HepG2 (cell line): ENCODE measurements around the gene NXPH4. TPM values are rescaled to one million over a fixed set of nuclear protein-coding genes. Genes with fewer than 3 reads are reported as not detected.

ENCODE experiments used
- ATAC-seq: fragments of 200-7000 bp; cut with Tn5 transposase; 3 replicates; pipeline ENCODE4 v1.9.1; 2020; ENCODE audit warnings: mild to moderate bottlenecking, moderate library complexity
- BruUV-seq: library from RNA; stranded (reverse); fragments of 400-500 nt; replicated peaks from 2 replicates; lab custom pipeline; 2021; lab: Mats Ljungman, UMichigan
- CTCF ChIA-PET: fragments of 300-600 bp; formaldehyde crosslinking; extraction: SDS; loops from one replicate; lab custom pipeline; 2021; ENCODE audit warnings: low total read pairs, inconsistent platforms, low intra/inter-chr PET ratio; lab: Yijun Ruan, JAX
- POLR2A ChIA-PET: fragments of 350-600 bp; sonication (Branson Sonifier 250); formaldehyde crosslinking; loops from one replicate; lab custom pipeline; 2020; ENCODE audit warnings: antibody characterized with exemption, inconsistent platforms; lab: Yijun Ruan, JAX
- DNase-seq: peaks from one replicate; pipeline ENCODE4 v3.0.0-alpha.2; 2015; ENCODE audit warnings: low spot score
- FAIRE-seq: peaks from 3 replicates; lab custom pipeline; 2011; peaks lifted over from hg19 to GRCh38; lab: Jason Lieb, UNC
- H2AFZ ChIP-seq: one replicate; pipeline ENCODE4 v1.6.1; 2011; ENCODE audit warnings: low read length, inconsistent platforms
- H3K27ac ChIP-seq: fragments of 300-600 bp; 3 replicates; pipeline ENCODE4 v1.8.0; 2011; ENCODE audit warnings: mixed run types, mild to moderate bottlenecking, mixed read lengths, low read length, inconsistent platforms; ENCODE audit not compliant: insufficient read depth; ENCODE audit errors: extremely low read length
- H3K27me3 ChIP-seq, 2 experiments: fragments of 200-600 bp in 1 of 2; 2 replicates in 1 of 2; 3 replicates in 1 of 2; pipeline versions ENCODE4 v1.6.0 to v1.8.0; 2011; ENCODE audit warnings: low read length in 2 of 2, mild to moderate bottlenecking in 2 of 2, moderate library complexity in 2 of 2, inconsistent platforms in 1 of 2; ENCODE audit not compliant: insufficient read depth in 2 of 2, control insufficient read depth in 1 of 2
- H3K36me3 ChIP-seq, 2 experiments: fragments of 200-600 bp in 1 of 2; replicated peaks in 1 of 2; 2 replicates in 1 of 2; 3 replicates in 1 of 2; pipeline versions ENCODE4 v1.5.1 to v1.8.0; 2011; ENCODE audit warnings: low read length in 2 of 2, inconsistent platforms in 1 of 2; ENCODE audit not compliant: insufficient read depth in 2 of 2, control insufficient read depth in 1 of 2
- H3K4me1 ChIP-seq: 2 replicates; pipeline ENCODE4 v1.5.1; 2012; ENCODE audit warnings: low read length, inconsistent platforms; ENCODE audit not compliant: insufficient read depth
- H3K4me2 ChIP-seq: 2 replicates; pipeline ENCODE4 v1.6.0; 2011; ENCODE audit warnings: low read depth, low read length, inconsistent platforms
- H3K4me3 ChIP-seq, 3 experiments: fragments of 200-600 bp in 1 of 3; sonication (generic), shearing (Covaris generic) in 1 of 3; replicated peaks in 1 of 3; 2 replicates each; pipeline ENCODE4 v1.5.1; 2011 to 2016; ENCODE audit warnings: low read length in 3 of 3, inconsistent platforms in 2 of 3, low read depth in 2 of 3, mild to moderate bottlenecking in 2 of 3, control low read depth in 1 of 3, mixed read lengths in 1 of 3; ENCODE audit not compliant: insufficient read depth in 1 of 3
- H3K79me2 ChIP-seq: one replicate; pipeline ENCODE4 v1.6.1; 2011; ENCODE audit warnings: low read length, inconsistent platforms; ENCODE audit not compliant: insufficient read depth
- H3K9ac ChIP-seq: 2 replicates; pipeline ENCODE4 v1.6.0; 2011; ENCODE audit warnings: mild to moderate bottlenecking, low read depth, low read length, inconsistent platforms; ENCODE audit not compliant: insufficient read depth
- H3K9me3 ChIP-seq: 2 replicates; pipeline ENCODE4 v1.5.1; 2012; ENCODE audit warnings: mild to moderate bottlenecking, low read length
- H4K20me1 ChIP-seq: 2 replicates; pipeline ENCODE4 v1.6.0; 2011; ENCODE audit warnings: inconsistent platforms, mild to moderate bottlenecking, low read length, moderate library complexity; ENCODE audit not compliant: insufficient read depth
- HIVEP1 ChIP-seq: sonication (generic); formaldehyde crosslinking; IDR thresholded peaks from 2 replicates; pipeline ENCODE4 v1.4.0; 2020; ENCODE audit warnings: mild to moderate bottlenecking, missing genetic modification reagents
- HNRNPL ChIP-seq: fragments of 200-400 bp; formaldehyde crosslinking; IDR thresholded peaks from 2 replicates; pipeline ENCODE4 v1.6.1; 2017; ENCODE audit warnings: mild to moderate bottlenecking, low read depth, low read length
- MXD4 ChIP-seq: IDR thresholded peaks from 2 replicates; pipeline ENCODE4 v1.6.1; 2016; ENCODE audit warnings: mild to moderate bottlenecking, missing biosample characterization, missing genetic modification reagents
- NONO ChIP-seq, 2 experiments: fragments of 450-650 bp in 1 of 2; sonication (generic) in 1 of 2; formaldehyde crosslinking in 1 of 2; IDR thresholded peaks in 1 of 2; conservative IDR thresholded peaks in 1 of 2; 2 replicates each; pipeline versions ENCODE4 v1.6.1 to v1.8.0; 2017 to 2022; ENCODE audit warnings: mild to moderate bottlenecking in 1 of 2, missing genetic modification reagents in 1 of 2, moderate library complexity in 1 of 2
- PTBP1 ChIP-seq: fragments of 200-400 bp; formaldehyde crosslinking; IDR thresholded peaks from 2 replicates; pipeline ENCODE4 v1.6.1; 2018; ENCODE audit warnings: low read length, low read depth; ENCODE audit not compliant: poor library complexity, severe bottlenecking
- TAF1 ChIP-seq: sonication (generic); formaldehyde crosslinking; IDR thresholded peaks from 2 replicates; pipeline ENCODE4 v1.4.0; 2020; ENCODE audit warnings: missing genetic modification reagents
- ZC3H13 ChIP-seq: sonication (generic); formaldehyde crosslinking; IDR thresholded peaks from 2 replicates; pipeline ENCODE4 v1.8.1; 2023; ENCODE audit warnings: mild to moderate bottlenecking, missing genetic modification reagents, moderate library complexity
- ZEB1 ChIP-seq: IDR thresholded peaks from 2 replicates; pipeline ENCODE4 v1.6.1; 2012; ENCODE audit warnings: mild to moderate bottlenecking, low read depth, inconsistent platforms; ENCODE audit not compliant: insufficient replicate concordance
- ZNF232 ChIP-seq: sonication (generic); formaldehyde crosslinking; IDR thresholded peaks from 2 replicates; pipeline ENCODE4 v1.4.0; 2020; ENCODE audit warnings: missing genetic modification reagents, borderline replicate concordance
- ZNF468 ChIP-seq: sonication (generic); formaldehyde crosslinking; IDR thresholded peaks from 2 replicates; pipeline ENCODE4 v1.8.0; 2022; ENCODE audit warnings: mild to moderate bottlenecking, moderate library complexity, missing genetic modification reagents
- ZNF547 ChIP-seq: sonication (generic); formaldehyde crosslinking; IDR thresholded peaks from 2 replicates; pipeline ENCODE4 v1.5.1; 2020; ENCODE audit warnings: mild to moderate bottlenecking, missing genetic modification reagents
- ZNF550 ChIP-seq: sonication (generic); formaldehyde crosslinking; IDR thresholded peaks from 2 replicates; pipeline ENCODE4 v1.4.0; 2020; ENCODE audit warnings: mild to moderate bottlenecking, missing genetic modification reagents, borderline replicate concordance
- ZNF713 ChIP-seq: sonication (generic); formaldehyde crosslinking; IDR thresholded peaks from 2 replicates; pipeline ENCODE4 v1.4.0; 2020; ENCODE audit warnings: mild to moderate bottlenecking, missing genetic modification reagents
- WGBS: methylation state at CpG from one replicate; pipeline ENCODE4 v1.1.6; 2017; ENCODE audit warnings: low lambda C conversion rate; 5-methylcytosine and 5-hydroxymethylcytosine counted together
- in situ Hi-C: cut with HindIII; loops from 2 replicates; pipeline ENCODE4 v1.10.0; 2017; ENCODE audit warnings: low pct_unique_long_range_greater_than_20kb; ENCODE audit not compliant: extremely low pct_ligation_motif_present
- intact Hi-C: fragments of 100-400 bp; cut with micrococcal nuclease; formaldehyde crosslinking; loops from one replicate; pipeline ENCODE4 v1.10.0; 2022; ENCODE audit not compliant: unreplicated experiment
- polyA plus RNA-seq, 8 experiments: library from polyadenylated mRNA; depleted of rRNA in 3 of 8; stranded (reverse) in 7 of 8; unstranded in 1 of 8; fragments of >200 nt; fragmentation: Illumina TruSeq in 4 of 8; extraction: Trizol in 4 of 8; gene quantifications; 2 replicates each; pipeline versions ENCODE4 v1.2.1 to v1.2.3, GENCODE V29; 2011 to 2016; ENCODE audit warnings: low read depth in 4 of 8, missing spikeins in 1 of 8, mixed read lengths in 1 of 8; ENCODE audit not compliant: insufficient read depth in 1 of 8
- total RNA-seq, 5 experiments: library from RNA; depleted of rRNA; stranded (reverse); fragments of >200 nt; fragmentation: Illumina TruSeq; extraction: Trizol; gene quantifications; 2 replicates each; pipeline ENCODE4 v1.2.3, GENCODE V29; 2016; ENCODE audit warnings: low read depth in 1 of 5
- TF ChIP-seq, protein P1 (sequence below): sonication (generic); formaldehyde crosslinking; IDR thresholded peaks from 2 replicates; pipeline ENCODE4 v1.5.0; 2020; ENCODE audit warnings: mild to moderate bottlenecking, missing genetic modification reagents
- TF ChIP-seq, protein P2 (sequence below): sonication (generic); formaldehyde crosslinking; IDR thresholded peaks from 2 replicates; pipeline ENCODE4 v1.4.0; 2020; ENCODE audit warnings: missing genetic modification reagents
- TF ChIP-seq, protein P3 (sequence below), 2 experiments: fragments of 450-650 bp in 1 of 2; sonication (generic) in 1 of 2; formaldehyde crosslinking; IDR thresholded peaks; 2 replicates each; pipeline versions ENCODE4 v1.5.0 to v1.8.0; 2020 to 2022; ENCODE audit warnings: mild to moderate bottlenecking in 1 of 2, missing genetic modification reagents in 1 of 2

NXPH4 gene
- total and polyA plus RNA-seq, 2 of the 13 experiments (the other 11 are each of a cell fraction or from before 2014, with no cell fraction given): 0.13 TPM; not detected in 1

DNA sequence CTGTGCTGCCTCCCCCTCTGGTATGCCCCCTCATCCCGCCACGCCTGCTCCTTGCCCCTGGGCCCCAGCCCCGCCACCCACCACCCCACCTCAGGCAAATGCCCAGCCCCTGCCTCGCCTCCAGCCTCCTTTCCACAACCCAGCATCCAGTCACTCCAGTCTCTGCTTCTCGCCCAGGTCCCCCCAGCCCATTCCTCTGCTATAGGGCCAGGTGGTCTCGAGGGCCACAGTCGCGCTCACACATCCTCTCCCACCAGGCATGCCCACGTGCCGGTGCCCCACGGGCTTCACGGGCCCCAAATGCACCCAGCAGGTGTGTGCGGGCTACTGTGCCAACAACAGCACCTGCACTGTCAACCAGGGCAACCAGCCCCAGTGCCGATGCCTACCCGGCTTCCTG, 6.1 kb upstream of the NXPH4 start:
- H3K27ac ChIP-seq: no peak overlapping the region
- ATAC-seq: no peak

More for the DNA sequence above, 6.1 kb upstream of the NXPH4 start:
- Histone ChIP-seq H3K27me3 (peaks cover 2 to 10% of the 10 kb centered on the region in 2 experiments), H3K36me3 (peaks cover 34 to 62% of the 10 kb centered on the region in 2 experiments; a peak in 4 of 5 replicates), H3K9ac (no peak overlapping the region), H4K20me1 (peaks cover 9% of the 10 kb centered on the region; the same call in 1 of the 2 replicates), H3K4me3 (no peak overlapping the region), H3K9me3 (no peaks in the 10 kb centered on the region), H3K79me2 (no peaks in the 10 kb centered on the region), H3K4me1 (peaks cover 18% of the 10 kb centered on the region), H3K4me2 (no peak overlapping the region), H2AFZ (no peak overlapping the region)
- CTCF ChIA-PET: interaction anchor here (9.8 kb wide), 1 partner anchor 29 kb away, joined by 308 read pairs; a partner anchor contains a TSS
- TF ChIP-seq NONO (IDR thresholded peaks at IDR 0.05) (no peak), NONO (CRISPR knock-in tag; conservative IDR thresholded peaks at IDR 0.05) (no peak), HNRNPL (no peak), ZNF547 (no peak), ZEB1 (no peak), ZC3H13 (CRISPR knock-in tag) (no peak), HIVEP1 (CRISPR knock-in tag) (no peak), MXD4 (CRISPR knock-in tag) (no peak), ZNF468 (CRISPR knock-in tag) (no peak), ZNF550 (no peak), ZNF713 (CRISPR knock-in tag) (no peak), TAF1 (CRISPR knock-in tag) (no peak), ZNF232 (no peak), PTBP1 (no peak)
- TF ChIP-seq, protein P1, sequence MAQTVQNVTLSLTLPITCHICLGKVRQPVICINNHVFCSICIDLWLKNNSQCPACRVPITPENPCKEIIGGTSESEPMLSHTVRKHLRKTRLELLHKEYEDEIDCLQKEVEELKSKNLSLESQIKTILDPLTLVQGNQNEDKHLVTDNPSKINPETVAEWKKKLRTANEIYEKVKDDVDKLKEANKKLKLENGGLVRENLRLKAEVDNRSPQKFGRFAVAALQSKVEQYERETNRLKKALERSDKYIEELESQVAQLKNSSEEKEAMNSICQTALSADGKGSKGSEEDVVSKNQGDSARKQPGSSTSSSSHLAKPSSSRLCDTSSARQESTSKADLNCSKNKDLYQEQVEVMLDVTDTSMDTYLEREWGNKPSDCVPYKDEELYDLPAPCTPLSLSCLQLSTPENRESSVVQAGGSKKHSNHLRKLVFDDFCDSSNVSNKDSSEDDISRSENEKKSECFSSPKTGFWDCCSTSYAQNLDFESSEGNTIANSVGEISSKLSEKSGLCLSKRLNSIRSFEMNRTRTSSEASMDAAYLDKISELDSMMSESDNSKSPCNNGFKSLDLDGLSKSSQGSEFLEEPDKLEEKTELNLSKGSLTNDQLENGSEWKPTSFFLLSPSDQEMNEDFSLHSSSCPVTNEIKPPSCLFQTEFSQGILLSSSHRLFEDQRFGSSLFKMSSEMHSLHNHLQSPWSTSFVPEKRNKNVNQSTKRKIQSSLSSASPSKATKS: no peak
- TF ChIP-seq, protein P2, sequence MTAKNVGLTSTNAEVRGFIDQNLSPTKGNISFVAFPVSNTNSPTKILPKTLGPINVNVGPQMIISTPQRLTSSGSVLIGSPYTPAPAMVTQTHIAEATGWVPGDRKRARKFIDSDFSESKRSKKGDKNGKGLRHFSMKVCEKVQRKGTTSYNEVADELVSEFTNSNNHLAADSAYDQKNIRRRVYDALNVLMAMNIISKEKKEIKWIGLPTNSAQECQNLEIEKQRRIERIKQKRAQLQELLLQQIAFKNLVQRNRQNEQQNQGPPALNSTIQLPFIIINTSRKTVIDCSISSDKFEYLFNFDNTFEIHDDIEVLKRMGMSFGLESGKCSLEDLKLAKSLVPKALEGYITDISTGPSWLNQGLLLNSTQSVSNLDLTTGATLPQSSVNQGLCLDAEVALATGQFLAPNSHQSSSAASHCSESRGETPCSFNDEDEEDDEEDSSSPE (CRISPR knock-in tag): no peak
- TF ChIP-seq, protein P3, sequence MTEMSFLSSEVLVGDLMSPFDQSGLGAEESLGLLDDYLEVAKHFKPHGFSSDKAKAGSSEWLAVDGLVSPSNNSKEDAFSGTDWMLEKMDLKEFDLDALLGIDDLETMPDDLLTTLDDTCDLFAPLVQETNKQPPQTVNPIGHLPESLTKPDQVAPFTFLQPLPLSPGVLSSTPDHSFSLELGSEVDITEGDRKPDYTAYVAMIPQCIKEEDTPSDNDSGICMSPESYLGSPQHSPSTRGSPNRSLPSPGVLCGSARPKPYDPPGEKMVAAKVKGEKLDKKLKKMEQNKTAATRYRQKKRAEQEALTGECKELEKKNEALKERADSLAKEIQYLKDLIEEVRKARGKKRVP (CRISPR knock-in tag; IDR thresholded peaks at IDR 0.05): no peak
- BruUV-seq: no TSS peak
- in situ Hi-C loops (no loop called here), intact Hi-C loops (no loop called here)
- 99% methylated on average over 13 of the region's 15 CpGs for WGBS
- FAIRE-seq (no peak), DNase-seq (no peak)
- POLR2A ChIA-PET: no interaction called here
